NCI-H524 (cell line): ENCODE measurements around the gene PROB1.
"Not testable (repeated sequence)": the region's sequence is repeated elsewhere in the genome, so short reads cannot be mapped to it uniquely, and the experiment has no call there.

Experiments used
- DNase-seq, 2 experiments: peaks; one replicate each; lab custom pipeline; 2025; lab: John Stamatoyannopoulos, UW

The PROB1 gene, protein sequence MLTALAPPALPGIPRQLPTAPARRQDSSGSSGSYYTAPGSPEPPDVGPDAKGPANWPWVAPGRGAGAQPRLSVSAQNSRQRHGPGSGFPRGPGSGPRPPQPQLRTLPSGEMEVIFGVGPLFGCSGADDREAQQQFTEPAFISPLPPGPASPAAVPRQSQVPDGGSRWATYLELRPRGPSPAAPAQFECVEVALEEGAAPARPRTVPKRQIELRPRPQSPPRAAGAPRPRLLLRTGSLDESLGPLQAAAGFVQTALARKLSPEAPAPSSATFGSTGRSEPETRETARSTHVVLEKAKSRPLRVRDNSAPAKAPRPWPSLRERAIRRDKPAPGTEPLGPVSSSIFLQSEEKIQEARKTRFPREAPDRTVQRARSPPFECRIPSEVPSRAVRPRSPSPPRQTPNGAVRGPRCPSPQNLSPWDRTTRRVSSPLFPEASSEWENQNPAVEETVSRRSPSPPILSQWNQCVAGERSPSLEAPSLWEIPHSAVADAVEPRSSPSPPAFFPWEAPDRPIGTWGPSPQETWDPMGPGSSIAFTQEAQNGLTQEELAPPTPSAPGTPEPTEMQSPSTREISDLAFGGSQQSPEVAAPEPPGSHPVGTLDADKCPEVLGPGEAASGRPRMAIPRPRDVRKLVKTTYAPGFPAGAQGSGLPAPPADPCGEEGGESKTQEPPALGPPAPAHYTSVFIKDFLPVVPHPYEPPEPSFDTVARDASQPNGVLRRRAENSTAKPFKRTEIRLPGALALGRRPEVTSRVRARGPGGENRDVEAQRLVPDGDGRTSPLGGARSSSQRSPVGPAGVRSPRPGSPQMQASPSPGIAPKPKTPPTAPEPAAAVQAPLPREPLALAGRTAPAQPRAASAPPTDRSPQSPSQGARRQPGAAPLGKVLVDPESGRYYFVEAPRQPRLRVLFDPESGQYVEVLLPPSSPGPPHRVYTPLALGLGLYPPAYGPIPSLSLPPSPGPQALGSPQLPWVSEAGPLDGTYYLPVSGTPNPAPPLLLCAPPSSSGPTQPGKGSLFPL

GRCh38 chr5:139394654-139395566, at the start of gene PROB1:
TSS of gene PROB1 (minus strand) at chr5:139395104. CDS start at chr5:139395081, 23 bp downstream.
- no peak for DNase-seq

- peak; percentile 38 to 82 for DNase-seq
Observed at GRCh38 chr5:139443831-139444453, 49.0 kb upstream of the PROB1 start.

- not testable (repeated sequence) for DNase-seq
Observed at GRCh38 chr5:139440416-139440815, 45.5 kb upstream of the PROB1 start.

DNA sequence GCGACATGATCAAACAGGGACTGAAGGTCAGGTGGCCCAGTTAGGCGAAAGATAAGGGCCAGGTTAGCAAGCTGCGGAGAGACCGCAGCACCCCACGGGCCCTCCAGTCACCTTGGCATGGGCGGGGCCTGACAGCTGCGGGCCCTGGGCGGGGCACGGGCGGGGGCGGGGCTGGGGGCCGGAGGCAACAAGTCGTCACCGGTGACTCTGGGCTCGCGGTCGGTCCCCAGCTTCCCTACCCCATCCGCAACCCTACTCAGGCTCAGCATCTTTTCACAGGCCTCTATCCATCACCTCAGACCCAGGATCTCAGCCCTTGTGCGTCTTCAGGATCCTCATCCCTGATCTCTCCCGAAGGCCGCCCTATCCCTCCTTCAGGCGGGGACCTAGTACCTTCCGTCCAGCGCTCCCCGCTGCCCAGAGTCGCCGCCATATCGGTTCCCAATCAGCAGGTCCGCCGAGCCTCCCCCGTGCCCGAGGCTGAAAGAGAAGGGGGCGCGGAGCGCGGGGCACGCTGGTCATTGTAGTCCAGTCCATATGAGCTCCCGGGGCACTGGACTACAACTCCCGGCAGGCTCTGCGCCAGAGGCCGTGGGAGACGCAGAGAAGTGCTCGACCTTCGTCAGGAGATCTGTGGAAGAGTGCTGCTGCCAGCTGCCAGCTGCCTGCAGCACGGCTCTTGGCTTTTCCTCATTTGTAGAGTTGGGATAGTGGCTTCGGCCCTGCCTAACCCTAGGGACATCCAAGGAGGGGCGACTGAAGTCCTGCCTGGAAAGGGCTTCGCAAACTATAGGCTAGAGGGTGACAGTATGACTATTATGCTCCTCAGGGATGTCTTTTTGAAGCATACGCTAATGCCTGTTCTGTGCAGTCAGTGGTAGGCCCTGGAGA, 44.4 kb upstream of the PROB1 start, which contains the start of gene DNAJC18:
TSS of gene DNAJC18 (minus strand) at position 513 of the 891 bp plus-strand sequence. CDS start at position 433, 80 bp downstream.
- peak; percentile 91 to 97 for DNase-seq

GRCh38 chr5:139438707-139439012, 43.8 kb upstream of the PROB1 start:
- DNase-seq, result no peak

DNA sequence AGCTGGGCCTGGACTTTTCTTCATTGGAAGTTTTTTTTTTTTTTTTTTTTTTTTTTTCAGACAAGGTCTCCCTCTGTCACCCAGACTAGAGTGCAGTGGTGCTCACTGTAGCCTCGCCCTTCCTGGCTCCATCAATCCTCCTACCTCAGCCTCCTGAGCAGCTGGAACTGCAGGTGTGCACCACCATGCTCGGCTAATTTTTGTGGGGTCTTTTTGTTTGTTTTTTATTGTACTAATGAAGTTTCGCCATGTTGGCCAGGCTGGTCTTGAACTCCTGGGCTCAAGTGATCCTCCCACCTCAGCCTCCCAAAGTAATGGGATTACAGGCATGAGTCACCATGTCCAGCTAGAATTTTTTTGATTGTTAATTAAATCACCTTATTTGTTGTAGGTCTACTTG, 40.8 kb upstream of the PROB1 start:
- DNase-seq, result no peak

DNA sequence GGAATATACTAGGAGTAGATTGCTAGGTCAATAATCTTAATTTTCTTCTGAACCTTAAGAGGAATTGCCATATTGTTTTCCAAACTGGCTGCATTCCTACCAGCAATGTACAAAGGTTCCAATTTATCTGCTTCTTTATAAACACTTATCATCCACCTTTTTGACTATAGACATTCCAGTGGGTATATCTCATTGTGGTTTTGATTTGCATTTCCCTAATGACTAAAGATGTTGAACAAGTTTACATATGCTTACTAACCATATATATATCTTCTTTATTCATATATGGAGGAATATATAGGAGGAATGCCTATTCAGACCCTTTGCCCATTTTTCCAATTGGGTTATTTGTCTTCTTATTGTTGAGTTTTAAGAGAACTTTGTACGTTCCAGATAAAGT, 36.8 kb upstream of the PROB1 start:
- DNase-seq, result no peak

DNA sequence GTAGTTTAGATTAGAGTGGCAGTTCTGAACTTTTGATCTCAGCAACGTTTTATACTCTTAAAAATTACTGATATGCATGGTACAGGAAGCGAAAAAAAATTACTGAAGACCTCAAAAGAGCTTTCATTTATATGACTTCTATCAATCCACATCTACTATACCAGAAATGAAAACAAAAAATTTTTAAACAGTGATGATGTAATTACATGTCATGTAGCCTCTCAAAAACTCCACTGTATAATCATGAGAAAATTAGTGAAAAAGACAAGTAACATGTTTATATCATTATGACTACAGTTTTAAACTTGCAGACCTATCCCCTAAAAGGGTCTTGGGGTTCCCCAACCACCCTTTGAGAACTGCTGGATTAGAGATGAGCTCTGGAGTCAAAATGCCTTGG, 35.1 kb upstream of the PROB1 start:
- no peak for DNase-seq

- DNase-seq, result no peak
Observed at GRCh38 chr5:139426203-139426885, 31.4 kb upstream of the PROB1 start.

- no peak for DNase-seq
Observed at GRCh38 chr5:139425497-139425896, 30.6 kb upstream of the PROB1 start.

DNA sequence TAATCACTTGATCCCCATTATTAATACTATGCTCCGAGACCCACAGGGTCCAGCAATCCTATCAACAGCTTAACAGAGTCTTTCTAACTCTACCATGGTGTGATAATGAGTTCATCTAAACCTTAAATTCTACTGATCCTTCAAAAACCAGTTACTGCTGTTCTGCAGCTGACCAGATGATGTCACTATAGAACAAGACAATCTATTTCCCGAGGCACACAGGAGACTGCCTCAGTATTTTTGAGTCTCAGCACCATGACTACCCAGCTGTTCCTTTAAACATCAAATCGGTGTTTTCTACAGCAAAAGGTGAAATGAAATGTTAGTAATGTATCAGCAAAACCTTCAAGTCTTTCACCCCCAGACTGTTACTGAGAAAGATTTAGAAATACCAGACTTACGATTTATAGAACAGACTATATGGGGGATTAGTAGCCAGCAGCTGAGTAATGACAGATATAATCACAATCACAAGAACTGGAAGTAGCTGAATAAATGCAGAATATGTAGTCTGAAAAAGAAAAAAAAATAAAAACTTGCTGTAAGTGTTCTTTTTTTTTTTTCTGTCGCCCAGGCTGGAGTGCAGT, 27.5 kb upstream of the PROB1 start:
- DNase-seq, result peak; percentile 29 to 67

GRCh38 chr5:139419226-139420192, 24.6 kb upstream of the PROB1 start:
- no peak for DNase-seq

GRCh38 chr5:139418793-139419192, 23.9 kb upstream of the PROB1 start:
- no peak for DNase-seq

DNA sequence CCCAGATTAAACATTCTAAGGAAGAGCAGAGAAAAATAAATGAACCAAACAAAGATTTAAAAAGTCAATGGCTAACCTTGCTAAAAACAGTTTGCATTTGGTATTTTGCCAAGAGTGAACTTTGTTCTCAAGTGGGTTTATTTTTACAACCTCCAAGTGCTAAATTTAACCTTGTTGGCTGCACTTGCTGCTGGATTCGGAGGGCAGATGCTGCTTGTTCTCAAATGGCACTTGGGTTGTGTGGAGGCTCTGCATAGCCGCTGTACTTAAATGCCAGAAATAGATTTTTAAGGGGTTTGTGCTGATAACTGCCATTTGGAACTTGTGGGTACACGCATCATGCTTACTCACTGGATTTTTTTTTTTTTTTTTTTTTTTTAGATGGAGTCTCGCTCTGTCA, 22.3 kb upstream of the PROB1 start:
- no peak for DNase-seq

- DNase-seq, result no peak
Observed at GRCh38 chr5:139416651-139417050, 21.7 kb upstream of the PROB1 start.

DNA sequence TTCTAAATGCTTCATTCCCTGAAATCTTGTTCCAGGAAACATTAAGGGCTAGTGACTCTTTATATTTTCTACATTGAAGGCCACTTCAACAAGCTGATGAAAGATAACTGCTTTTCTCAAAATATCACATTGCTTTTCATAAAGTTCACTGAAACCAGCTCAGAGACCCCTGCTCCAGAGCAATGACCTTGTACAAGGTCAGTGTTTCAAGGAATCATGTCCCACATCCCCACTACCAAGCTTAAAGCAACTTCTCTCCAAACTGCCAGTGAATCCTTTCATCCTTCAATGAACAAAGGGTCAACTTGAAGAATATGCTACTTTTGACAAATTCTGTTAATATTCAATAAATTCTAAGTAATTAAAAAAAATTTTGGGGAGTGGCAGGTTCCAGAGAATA, 21.0 kb upstream of the PROB1 start:
- no peak for DNase-seq

GRCh38 chr5:139415221-139415861, 20.4 kb upstream of the PROB1 start:
- no peak for DNase-seq
